Nephron progenitor cell (in vitro differentiated cells): Measurements from ENCODE around the gene CD151.

ENCODE experiments used
- DNase-seq: peaks from one replicate; pipeline ENCODE4 v3.0.0; 2021
- H3K27ac Mint-ChIP-seq: 2 replicates; pipeline ENCODE4 v1.8.0; 2021; ENCODE audit warnings: mild to moderate bottlenecking, moderate library complexity, mixed read lengths
- H3K27me3 Mint-ChIP-seq: 2 replicates; pipeline ENCODE4 v1.8.0; 2021; ENCODE audit warnings: mild to moderate bottlenecking, low read depth, mixed read lengths; ENCODE audit not compliant: poor library complexity
- H3K36me3 Mint-ChIP-seq: 2 replicates; pipeline ENCODE4 v1.8.0; 2021; ENCODE audit warnings: low read depth, mixed read lengths
- H3K4me1 Mint-ChIP-seq: 2 replicates; pipeline ENCODE4 v1.8.0; 2021; ENCODE audit warnings: mixed read lengths
- H3K4me3 Mint-ChIP-seq: 2 replicates; pipeline ENCODE4 v1.8.0; 2021; ENCODE audit warnings: mild to moderate bottlenecking, moderate library complexity, mixed read lengths
- H3K9me3 Mint-ChIP-seq: 2 replicates; pipeline ENCODE4 v1.8.0; 2021; ENCODE audit warnings: mild to moderate bottlenecking, moderate library complexity, mixed read lengths
- TF ChIP-seq, protein P1 (sequence below): fragments of 200-600 bp; sonication (generic); IDR thresholded peaks from 2 replicates; pipeline ENCODE4 v1.5.0; 2021; ENCODE audit warnings: antibody characterized with exemption

The CD151 gene

DNA sequence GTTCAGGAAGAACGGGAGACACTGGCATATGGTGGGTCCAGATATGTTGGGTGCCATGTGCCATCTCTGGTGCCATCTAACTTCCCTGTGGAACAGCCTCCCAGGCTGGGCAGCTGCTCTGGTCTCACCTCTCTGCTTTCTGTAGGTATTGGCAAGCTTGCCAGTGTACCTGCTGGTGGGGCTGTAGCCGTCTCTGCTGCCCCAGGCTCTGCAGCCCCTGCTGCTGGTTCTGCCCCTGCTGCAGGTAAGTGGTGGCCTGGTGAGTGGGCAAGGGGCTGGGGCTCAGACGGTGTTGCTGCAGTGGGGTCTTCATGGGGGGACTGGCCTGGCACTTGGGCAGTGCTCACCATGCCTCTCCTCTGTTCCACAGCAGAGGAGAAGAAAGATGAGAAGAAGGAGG, 20.4 kb upstream of the CD151 start:
- TF ChIP-seq, protein P1, sequence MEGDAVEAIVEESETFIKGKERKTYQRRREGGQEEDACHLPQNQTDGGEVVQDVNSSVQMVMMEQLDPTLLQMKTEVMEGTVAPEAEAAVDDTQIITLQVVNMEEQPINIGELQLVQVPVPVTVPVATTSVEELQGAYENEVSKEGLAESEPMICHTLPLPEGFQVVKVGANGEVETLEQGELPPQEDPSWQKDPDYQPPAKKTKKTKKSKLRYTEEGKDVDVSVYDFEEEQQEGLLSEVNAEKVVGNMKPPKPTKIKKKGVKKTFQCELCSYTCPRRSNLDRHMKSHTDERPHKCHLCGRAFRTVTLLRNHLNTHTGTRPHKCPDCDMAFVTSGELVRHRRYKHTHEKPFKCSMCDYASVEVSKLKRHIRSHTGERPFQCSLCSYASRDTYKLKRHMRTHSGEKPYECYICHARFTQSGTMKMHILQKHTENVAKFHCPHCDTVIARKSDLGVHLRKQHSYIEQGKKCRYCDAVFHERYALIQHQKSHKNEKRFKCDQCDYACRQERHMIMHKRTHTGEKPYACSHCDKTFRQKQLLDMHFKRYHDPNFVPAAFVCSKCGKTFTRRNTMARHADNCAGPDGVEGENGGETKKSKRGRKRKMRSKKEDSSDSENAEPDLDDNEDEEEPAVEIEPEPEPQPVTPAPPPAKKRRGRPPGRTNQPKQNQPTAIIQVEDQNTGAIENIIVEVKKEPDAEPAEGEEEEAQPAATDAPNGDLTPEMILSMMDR: no peak
- H3K27me3 Mint-ChIP-seq: no peaks in the 10 kb centered on the region
- H3K27ac Mint-ChIP-seq: no peak overlapping the region
- H3K36me3 Mint-ChIP-seq: peaks cover 28% of the 10 kb centered on the region
- DNase-seq: no peak
- H3K4me3 Mint-ChIP-seq: no peak overlapping the region
- H3K4me1 Mint-ChIP-seq: peaks cover 32% of the 10 kb centered on the region
- no peaks in the 10 kb centered on the region for H3K9me3 Mint-ChIP-seq

DNA sequence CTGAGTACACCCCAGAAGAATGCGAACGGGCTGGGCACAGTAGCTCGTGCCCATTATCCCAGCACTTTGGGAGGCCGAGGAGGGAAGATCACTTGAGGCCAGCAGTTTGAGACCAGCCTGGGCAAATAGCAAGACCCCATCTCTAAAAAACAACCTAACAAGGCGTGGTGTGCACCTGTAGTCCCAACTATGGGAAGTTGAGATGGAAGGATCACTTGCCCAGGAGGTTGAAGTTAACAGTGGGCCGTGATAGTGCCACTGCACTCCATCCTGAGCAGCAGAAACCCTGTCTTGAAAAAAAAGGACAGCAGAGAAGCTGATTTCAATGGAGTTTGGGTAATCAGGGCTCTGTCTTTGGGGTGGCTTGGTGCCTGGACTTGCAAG, 19.7 kb upstream of the CD151 start:
- Mint-ChIP-seq H3K27me3 (no peaks in the 10 kb centered on the region), H3K27ac (no peak overlapping the region), H3K36me3 (peaks cover 28% of the 10 kb centered on the region), H3K4me1 (peaks cover 26% of the 10 kb centered on the region), H3K9me3 (no peaks in the 10 kb centered on the region), H3K4me3 (no peak overlapping the region)
- TF ChIP-seq, protein P1: no peak
- DNase-seq: no peak

DNA sequence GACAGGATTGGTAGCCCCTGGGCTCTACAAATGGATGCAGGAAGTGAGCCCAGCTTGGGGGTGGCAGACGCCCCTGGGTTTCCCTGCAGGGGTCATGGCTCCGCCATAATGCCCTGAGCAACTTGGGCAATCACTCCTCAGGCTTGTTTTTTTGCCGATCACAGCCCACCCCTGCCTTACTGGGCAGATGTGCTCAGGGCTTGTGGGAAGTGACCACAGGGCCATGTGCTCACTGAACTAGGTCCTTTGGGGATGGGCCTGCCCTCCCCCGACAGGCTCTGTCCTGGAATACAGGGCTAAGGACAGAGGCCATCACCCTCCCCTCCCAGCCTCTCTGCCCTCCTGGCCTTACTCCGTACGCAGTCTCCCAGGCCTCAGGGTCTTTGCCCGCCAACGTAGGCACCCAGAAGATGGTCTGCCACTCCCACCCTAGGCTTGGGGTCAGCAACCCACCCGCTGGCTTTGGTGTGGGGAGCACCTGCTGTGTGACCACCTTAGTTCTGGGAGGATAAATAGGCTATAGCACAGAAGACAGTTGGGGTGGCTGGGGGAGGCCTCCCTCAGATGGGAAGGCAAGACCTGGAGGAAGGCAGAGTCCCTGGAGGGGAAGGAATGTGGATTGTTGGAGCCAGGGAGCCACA, 19.2 kb upstream of the CD151 start:
- Mint-ChIP-seq H3K36me3 (peaks cover 28% of the 10 kb centered on the region), H3K4me3 (no peak overlapping the region), H3K27me3 (peaks cover 3% of the 10 kb centered on the region), H3K9me3 (no peaks in the 10 kb centered on the region), H3K4me1 (peaks cover 25% of the 10 kb centered on the region), H3K27ac (no peak overlapping the region)
- TF ChIP-seq, protein P1: no peak
- no peak for DNase-seq

DNA sequence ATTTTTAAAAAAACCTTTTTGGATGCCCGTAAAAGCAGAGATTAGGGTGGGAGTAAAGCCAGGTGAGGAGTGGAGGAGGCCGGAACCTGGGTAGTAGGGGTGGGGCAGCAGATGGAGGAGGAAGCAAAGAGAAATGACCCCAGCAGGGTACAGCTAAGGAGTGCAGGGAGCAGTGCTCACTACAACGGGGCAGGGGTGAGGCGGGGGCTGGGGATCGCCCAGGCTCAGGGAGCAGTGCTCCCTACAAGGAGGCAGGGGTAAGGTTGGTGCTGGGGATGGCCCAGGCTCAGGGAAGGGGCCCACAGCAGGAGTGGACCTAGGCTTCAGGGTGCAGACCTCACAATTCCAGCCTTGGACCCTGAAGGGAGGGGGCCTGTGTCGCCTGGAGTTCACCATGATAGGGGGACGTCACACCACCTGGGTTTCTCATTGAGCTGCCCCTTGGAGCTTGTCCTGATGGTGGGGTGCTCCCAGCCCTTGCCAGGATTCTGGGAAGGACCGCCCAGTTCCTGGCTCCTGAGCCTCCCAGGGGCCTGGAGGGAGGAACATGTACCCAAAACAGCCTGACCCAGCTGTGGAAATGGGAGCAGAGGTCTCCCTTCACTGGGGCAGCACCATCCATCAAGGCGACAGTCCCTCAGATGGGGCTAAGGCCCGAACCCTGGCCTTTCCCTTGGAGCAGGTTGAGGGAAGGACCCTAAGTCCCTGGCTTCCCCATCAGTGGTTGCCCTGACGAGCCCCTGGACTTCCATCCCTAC, 16.9 kb upstream of the CD151 start:
- peaks cover 15% of the 10 kb centered on the region for H3K4me1 Mint-ChIP-seq
- TF ChIP-seq, protein P1: no peak
- H3K27ac Mint-ChIP-seq: no peak overlapping the region
- H3K4me3 Mint-ChIP-seq: no peak overlapping the region
- no peak for DNase-seq
- no peaks in the 10 kb centered on the region for H3K9me3 Mint-ChIP-seq
- peaks cover 3% of the 10 kb centered on the region for H3K27me3 Mint-ChIP-seq
- peaks cover 27% of the 10 kb centered on the region for H3K36me3 Mint-ChIP-seq

DNA sequence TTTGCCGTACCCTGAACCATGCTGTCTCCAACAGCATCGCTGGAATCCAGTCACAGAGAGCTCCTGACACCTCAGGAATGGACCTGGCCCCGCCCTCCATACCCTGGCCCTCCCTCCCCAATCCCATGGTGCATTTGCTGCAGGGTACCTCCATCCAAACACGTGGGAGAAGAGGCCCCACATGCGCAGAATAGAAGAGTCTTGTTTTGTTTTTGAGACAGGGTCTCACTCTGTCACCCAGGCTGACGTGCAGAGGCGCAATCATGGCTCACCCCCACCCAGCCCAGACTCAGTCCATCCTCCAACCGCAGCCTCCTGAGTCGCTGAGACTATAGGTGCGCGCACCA, 16.3 kb upstream of the CD151 start:
- Mint-ChIP-seq H3K4me1 (peaks cover 12% of the 10 kb centered on the region), H3K27ac (no peak overlapping the region), H3K36me3 (peaks cover 21% of the 10 kb centered on the region), H3K27me3 (peaks cover 3% of the 10 kb centered on the region), H3K4me3 (no peak overlapping the region), H3K9me3 (no peaks in the 10 kb centered on the region)
- TF ChIP-seq, protein P1: no peak
- no peak for DNase-seq
